Keratinocyte (primary cell): ENCODE results near the gene FAM229A. TPM values are rescaled to one million over a fixed set of nuclear protein-coding genes. Genes with fewer than 3 reads are reported as not detected.

Experiments
- DNase-seq: peaks from one replicate; pipeline ENCODE4 v3.0.0-alpha.2; 2011; ENCODE audit warnings: low read depth, missing footprints, low spot score
- FAIRE-seq: peaks from 2 replicates; lab custom pipeline; 2011; peaks lifted over from hg19 to GRCh38; lab: Jason Lieb, UNC
- H2AFZ ChIP-seq: 2 replicates; pipeline ENCODE4 v1.6.0; 2012; ENCODE audit warnings: low read length, control low read depth, inconsistent platforms; ENCODE audit not compliant: control insufficient read depth
- H3K27ac ChIP-seq: 2 replicates; pipeline ENCODE4 v1.5.1; 2011; ENCODE audit warnings: low read length; ENCODE audit not compliant: control insufficient read depth, insufficient read depth
- H3K27me3 ChIP-seq: 3 replicates; pipeline ENCODE4 v1.6.0; 2011; ENCODE audit warnings: low read length; ENCODE audit not compliant: control insufficient read depth, insufficient read depth; ENCODE audit errors: extremely low read depth
- H3K36me3 ChIP-seq, 2 experiments: 2 replicates in 1 of 2; 3 replicates in 1 of 2; pipeline ENCODE4 v1.5.1; 2011; ENCODE audit warnings: low read length in 2 of 2, mild to moderate bottlenecking in 1 of 2; ENCODE audit not compliant: control insufficient read depth in 2 of 2, insufficient read depth in 2 of 2; ENCODE audit errors: extremely low read depth in 1 of 2
- H3K4me1 ChIP-seq: 3 replicates; pipeline ENCODE4 v1.5.1; 2011; ENCODE audit warnings: low read length; ENCODE audit not compliant: control insufficient read depth, insufficient read depth; ENCODE audit errors: extremely low read depth
- H3K4me2 ChIP-seq: 3 replicates; pipeline ENCODE4 v1.6.0; 2011; ENCODE audit warnings: low read depth, low read length; ENCODE audit not compliant: control insufficient read depth, insufficient read depth; ENCODE audit errors: extremely low read depth
- H3K4me3 ChIP-seq, 3 experiments: fragments of 200-600 bp in 1 of 3; sonication (generic) in 1 of 3; 2 replicates in 2 of 3; 3 replicates in 1 of 3; pipeline ENCODE4 v1.5.1; 2011 to 2016; ENCODE audit warnings: low read length in 3 of 3, mild to moderate bottlenecking in 3 of 3, control low read depth in 2 of 3, inconsistent platforms in 1 of 3, low read depth in 1 of 3, mixed read lengths in 1 of 3, mixed run types in 1 of 3, moderate library complexity in 1 of 3; ENCODE audit not compliant: control insufficient read depth in 2 of 3, insufficient read depth in 2 of 3; ENCODE audit errors: extremely low read depth in 1 of 3
- H3K79me2 ChIP-seq: 2 replicates; pipeline ENCODE4 v1.6.0; 2012; ENCODE audit warnings: low read length; ENCODE audit not compliant: control insufficient read depth, insufficient read depth
- H3K9ac ChIP-seq: 3 replicates; pipeline ENCODE4 v1.6.0; 2011; ENCODE audit warnings: low read length; ENCODE audit not compliant: control insufficient read depth, insufficient read depth; ENCODE audit errors: extremely low read depth
- H3K9me1 ChIP-seq: 3 replicates; pipeline ENCODE4 v1.6.0; 2011; ENCODE audit warnings: low read length; ENCODE audit not compliant: control insufficient read depth, insufficient read depth; ENCODE audit errors: extremely low read depth
- H3K9me3 ChIP-seq: 2 replicates; pipeline ENCODE4 v1.5.1; 2012; ENCODE audit warnings: low read depth, low read length; ENCODE audit not compliant: control insufficient read depth
- H4K20me1 ChIP-seq: 3 replicates; pipeline ENCODE4 v1.6.0; 2011; ENCODE audit warnings: low read length; ENCODE audit not compliant: control insufficient read depth, insufficient read depth; ENCODE audit errors: extremely low read depth
- CTCF ChIP-seq, 3 experiments: IDR thresholded peaks in 1 of 3; conservative IDR thresholded peaks in 1 of 3; optimal IDR thresholded peaks in 1 of 3; 2 replicates in 2 of 3; 3 replicates in 1 of 3; pipeline versions ENCODE3 to v1.5.1; 2011; ENCODE audit warnings: low read length in 3 of 3, mild to moderate bottlenecking in 3 of 3, moderate library complexity in 2 of 3, control low read depth in 1 of 3, inconsistent platforms in 1 of 3; ENCODE audit not compliant: insufficient read depth in 2 of 3; ENCODE audit errors: extremely low read depth in 1 of 3
- EZH2 ChIP-seq: IDR thresholded peaks from one replicate; pipeline ENCODE4 v1.6.1; 2012; ENCODE audit warnings: inconsistent platforms, mild to moderate bottlenecking, low read length, moderate library complexity
- dilution Hi-C: fragments of 300-500 bp; cut with MboI; formaldehyde crosslinking; loops from one replicate; pipeline ENCODE4 v1.7.0; 2020; ENCODE audit warnings: low sequenced_read_pairs; ENCODE audit not compliant: extremely low pct_ligation_motif_present
- polyA plus RNA-seq, 5 experiments: library from polyadenylated mRNA; depleted of rRNA in 3 of 5; stranded (reverse) in 3 of 5; stranded (forward) in 1 of 5; unstranded in 1 of 5; fragments of >200 nt; gene quantifications; 1 replicate in 1 of 5; 2 replicates in 3 of 5; 3 replicates in 1 of 5; pipeline versions ENCODE4 v1.2.1 to v1.2.3, GENCODE V29; 2011 to 2012; ENCODE audit warnings: missing spikeins in 2 of 5, low read depth in 1 of 5, low replicate concordance in 1 of 5

Gene FAM229A
- polyA plus RNA-seq, 1 donor (not counting 4 experiments of a cell fraction or from before 2014, with no cell fraction given): 1.1 TPM

- Histone ChIP-seq H3K36me3 (no peaks in the 10 kb centered on the region), H3K27me3 (peaks cover 10% of the 10 kb centered on the region), H3K79me2 (no peaks in the 10 kb centered on the region), H3K9ac (no peak overlapping the region), H3K4me3 (no peak overlapping the region), H3K9me1 (no peaks in the 10 kb centered on the region), H3K4me2 (no peak overlapping the region), H2AFZ (no peak overlapping the region), H4K20me1 (no peaks in the 10 kb centered on the region), H3K27ac (no peak overlapping the region), H3K4me1 (peaks cover 23% of the 10 kb centered on the region), H3K9me3 (no peaks in the 10 kb centered on the region)
- DNase-seq: no peak
- dilution Hi-C loops: no loop called here
- TF ChIP-seq CTCF (optimal IDR thresholded peaks at IDR 0.05 in 1 of 3, IDR thresholded peaks at IDR 0.05 in 1 of 3, conservative IDR thresholded peaks at IDR 0.05 in 1 of 3; ENCODE audit: extremely low read depth in 1 of 3, insufficient read depth in 2 of 3, low read length in 3 of 3): no peak
- no peak for TF ChIP-seq EZH2
- no peak for FAIRE-seq
Measured at GRCh38 chr1:32341971-32342370, 20.3 kb downstream of the FAM229A start.

- Histone ChIP-seq H3K4me3 (no peak overlapping the region), H3K9me3 (no peaks in the 10 kb centered on the region), H3K27ac (no peak overlapping the region), H4K20me1 (peaks cover 2% of the 10 kb centered on the region), H2AFZ (no peak overlapping the region), H3K36me3 (no peaks in the 10 kb centered on the region), H3K4me2 (no peak overlapping the region), H3K27me3 (peaks cover 12% of the 10 kb centered on the region), H3K79me2 (no peaks in the 10 kb centered on the region), H3K9ac (no peak overlapping the region), H3K9me1 (no peaks in the 10 kb centered on the region), H3K4me1 (peaks cover 27% of the 10 kb centered on the region)
- no peak for DNase-seq
- dilution Hi-C loops: no loop called here
- no peak for FAIRE-seq
- TF ChIP-seq EZH2 (no peak), CTCF (optimal IDR thresholded peaks at IDR 0.05 in 1 of 3, IDR thresholded peaks at IDR 0.05 in 1 of 3, conservative IDR thresholded peaks at IDR 0.05 in 1 of 3; ENCODE audit: extremely low read depth in 1 of 3, insufficient read depth in 2 of 3, low read length in 3 of 3) (no peak)
Measured at GRCh38 chr1:32341186-32341757, 21.0 kb downstream of the FAM229A start.
